Left lung (tissue), 14 donors: ENCODE results near the gene SDF4. TPM values are rescaled to one million over a fixed set of nuclear protein-coding genes. Genes with fewer than 3 reads are reported as not detected.
A peak's percentile ranks its signal among the peaks of the same experiment; 100 is the strongest.

ENCODE experiments used
- ATAC-seq: fragments of 200-7000 bp; cut with Tn5 transposase; one replicate; pipeline ENCODE4 v1.9.1; 2020; ENCODE audit warnings: moderate library complexity
- DNase-seq, 4 donors: peaks; one replicate each; pipeline ENCODE4 v3.0.0-alpha.2; 2013 to 2020
- H3K27ac ChIP-seq, 2 donors: fragments of 200-600 bp; sonication (generic) in 1 of 2; one replicate each; pipeline versions ENCODE4 v1.5.0 to v1.8.0; 2020 to 2021
- H3K27me3 ChIP-seq, 2 donors: fragments of 200-600 bp; sonication (generic) in 1 of 2; one replicate each; pipeline versions ENCODE4 v1.5.0 to v1.8.0; 2020 to 2021
- H3K36me3 ChIP-seq, 2 donors: fragments of 200-600 bp; sonication (generic) in 1 of 2; one replicate each; pipeline versions ENCODE4 v1.5.0 to v1.8.0; 2020 to 2021
- H3K4me1 ChIP-seq, 2 donors: fragments of 200-600 bp; one replicate each; pipeline ENCODE4 v1.8.0; 2021
- H3K4me3 ChIP-seq, 2 donors: fragments of 200-600 bp; sonication (generic) in 1 of 2; one replicate each; pipeline versions ENCODE4 v1.5.0 to v1.8.0; 2020 to 2021; ENCODE audit warnings: mild to moderate bottlenecking in 1 of 2
- H3K9me3 ChIP-seq, 2 donors: fragments of 200-600 bp; sonication (generic) in 1 of 2; one replicate each; pipeline versions ENCODE4 v1.5.0 to v1.8.0; 2020 to 2021
- CTCF ChIP-seq, 2 donors: fragments of 200-600 bp; sonication (generic) in 1 of 2; IDR thresholded peaks; one replicate each; pipeline versions ENCODE4 v1.5.0 to v1.8.0; 2021; ENCODE audit warnings: antibody characterized with exemption in 2 of 2
- intact Hi-C, 2 donors: fragments of 100-400 bp; cut with DNase I; formaldehyde crosslinking; loops; one replicate each; pipeline versions ENCODE4 v1.11.2 to v1.14.2; 2022
- long read RNA-seq, 12 donors: library from polyadenylated mRNA in 2 of 12; unstranded in 2 of 12; transcript quantifications; one replicate each; pipeline ENCODE4 v2.0.0 and lab custom pipeline, GENCODE V29; 2019 to 2026
- polyA plus RNA-seq, 6 donors: library from polyadenylated mRNA; unstranded; fragments of 120-200 nt; gene quantifications; one replicate each; pipeline ENCODE4 v1.2.1, GENCODE V29; 2013; ENCODE audit not compliant: insufficient read length in 6 of 6
- total RNA-seq, 2 donors: library from RNA; stranded (reverse); fragmentation: NEBNext Ultra II Directional; extraction: Animal tissue kit (Norgen Biotek cat#: 25700); gene quantifications; one replicate each; pipeline ENCODE4 v1.2.1, GENCODE V29; 2021
- donor health status: DM: no; HTN: yes; CAD: no.
- donor health status: DM: no; HTN: no; CAD: no.

SDF4 gene, protein sequence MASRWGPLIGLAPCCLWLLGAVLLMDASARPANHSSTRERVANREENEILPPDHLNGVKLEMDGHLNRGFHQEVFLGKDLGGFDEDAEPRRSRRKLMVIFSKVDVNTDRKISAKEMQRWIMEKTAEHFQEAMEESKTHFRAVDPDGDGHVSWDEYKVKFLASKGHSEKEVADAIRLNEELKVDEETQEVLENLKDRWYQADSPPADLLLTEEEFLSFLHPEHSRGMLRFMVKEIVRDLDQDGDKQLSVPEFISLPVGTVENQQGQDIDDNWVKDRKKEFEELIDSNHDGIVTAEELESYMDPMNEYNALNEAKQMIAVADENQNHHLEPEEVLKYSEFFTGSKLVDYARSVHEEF
- total RNA-seq (100 to 1,000 TPM; 152 to 166 TPM), polyA plus RNA-seq (100 to 1,000 TPM in 2 of 6 donors, 10 to 100 TPM in 4; 86.7 to 124 (median 97.5) TPM)
- long read RNA-seq, donor 1, transcript SDF4-202 (7 exons, 1,956 nt) = major isoform, 34 of 54 reads
- long read RNA-seq, donor 1, partial matches to known transcripts = 14 of 54 reads
- long read RNA-seq, donor 1, other reads (novel, unspliced or antisense) = 0 of 54 reads
- long read RNA-seq, donor 2, transcript SDF4-202 (7 exons, 1,956 nt) = major isoform, 22 of 24 reads
- long read RNA-seq, donor 2, partial matches to known transcripts = 0 of 24 reads
- long read RNA-seq, donor 2, other reads (novel, unspliced or antisense) = 0 of 24 reads
- long read RNA-seq, donor 3, transcript SDF4-202 (7 exons, 1,956 nt) = major isoform, 18 of 20 reads
- long read RNA-seq, donor 3, partial matches to known transcripts = 0 of 20 reads
- long read RNA-seq, donor 3, other reads (novel, unspliced or antisense) = 0 of 20 reads
- long read RNA-seq, donor 4, transcript SDF4-202 (7 exons, 1,956 nt) = major isoform, 93 of 135 reads
- long read RNA-seq, donor 4, partial matches to known transcripts = 31 of 135 reads
- long read RNA-seq, donor 4, other reads (novel, unspliced or antisense) = 5 of 135 reads
- long read RNA-seq, donor 5, transcript SDF4-202 (7 exons, 1,956 nt) = major isoform, 27 of 33 reads
- long read RNA-seq, donor 5, partial matches to known transcripts = 6 of 33 reads
- long read RNA-seq, donor 5, other reads (novel, unspliced or antisense) = 0 of 33 reads
- long read RNA-seq, donor 6, transcript SDF4-202 (7 exons, 1,956 nt) = major isoform, 19 of 21 reads
- long read RNA-seq, donor 6, partial matches to known transcripts = 0 of 21 reads
- long read RNA-seq, donor 6, other reads (novel, unspliced or antisense) = 0 of 21 reads
- long read RNA-seq, donor 7, transcript SDF4-202 (7 exons, 1,956 nt) = major isoform, 11 of 13 reads
- long read RNA-seq, donor 7, partial matches to known transcripts = 0 of 13 reads
- long read RNA-seq, donor 7, other reads (novel, unspliced or antisense) = 0 of 13 reads
- long read RNA-seq, donor 8, transcript SDF4-202 (7 exons, 1,956 nt) = major isoform, 23 of 27 reads
- long read RNA-seq, donor 8, partial matches to known transcripts = 0 of 27 reads
- long read RNA-seq, donor 8, other reads (novel, unspliced or antisense) = 0 of 27 reads
- long read RNA-seq, donor 9 = 0 reads
- long read RNA-seq, donor 10, transcript SDF4-202 (7 exons, 1,956 nt) = major isoform, 104 of 131 reads
- long read RNA-seq, donor 10, partial matches to known transcripts = 15 of 131 reads
- long read RNA-seq, donor 10, other reads (novel, unspliced or antisense) = 6 of 131 reads
- long read RNA-seq, donor 11, transcript SDF4-202 (7 exons, 1,956 nt) = major isoform, 26 of 35 reads
- long read RNA-seq, donor 11, partial matches to known transcripts = 5 of 35 reads
- long read RNA-seq, donor 11, other reads (novel, unspliced or antisense) = 0 of 35 reads
- long read RNA-seq, donor 12, transcript SDF4-202 (7 exons, 1,956 nt) = major isoform, 21 of 23 reads
- long read RNA-seq, donor 12, partial matches to known transcripts = 0 of 23 reads
- long read RNA-seq, donor 12, other reads (novel, unspliced or antisense) = 0 of 23 reads

GRCh38 chr1:1231400-1232207 is at the start of gene SDF4:
TSS of gene SDF4 (minus strand) at chr1:1232001. CDS start at chr1:1228772, 3,229 bp downstream.
- intact Hi-C loops = no loop called here
- Histone ChIP-seq H3K4me1 (peaks cover 5 to 38% of the 10 kb centered on the region in 2 donors), H3K36me3 (peaks cover 0 to 35% of the 10 kb centered on the region in 2 donors), H3K4me3 (peak within 1 kb of the TSS; percentile 80 to 97), H3K9me3 (no peaks in the 10 kb centered on the region), H3K27ac (peak within 1 kb of the TSS; percentile 88), H3K27me3 (peaks cover 0 to 5% of the 10 kb centered on the region in 2 donors)
- DNase-seq (peak; percentile 95 to 98 (median 98)), ATAC-seq (peak; percentile 98)
- TF ChIP-seq CTCF (IDR thresholded peaks at IDR 0.05) = no peak

- H3K4me3 ChIP-seq = no peak overlapping the region
- H3K36me3 ChIP-seq = no peaks in the 10 kb centered on the region
- no peaks in the 10 kb centered on the region for H3K4me1 ChIP-seq
- peaks cover 0 to 22% of the 10 kb centered on the region in 2 donors for H3K27me3 ChIP-seq
- DNase-seq = peak in 1 of 4 donors; percentile 67
- no peak for TF ChIP-seq CTCF (IDR thresholded peaks at IDR 0.05)
- H3K9me3 ChIP-seq = no peaks in the 10 kb centered on the region
- ATAC-seq = no peak
- no peak overlapping the region for H3K27ac ChIP-seq
- intact Hi-C loops = no loop called here
Measured at GRCh38 chr1:1280782-1281481, 49.1 kb upstream of the SDF4 start.

- DNase-seq (no peak), ATAC-seq (no peak)
- intact Hi-C loops = no loop called here
- no peak overlapping the region for H3K4me3 ChIP-seq
- H3K9me3 ChIP-seq = no peaks in the 10 kb centered on the region
- H3K36me3 ChIP-seq = no peaks in the 10 kb centered on the region
- no peak overlapping the region for H3K27ac ChIP-seq
- peaks cover 5 to 8% of the 10 kb centered on the region in 2 donors for H3K4me1 ChIP-seq
- H3K27me3 ChIP-seq = peaks cover 0 to 8% of the 10 kb centered on the region in 2 donors
- TF ChIP-seq CTCF (IDR thresholded peaks at IDR 0.05) = no peak
Measured at GRCh38 chr1:1279028-1279427, 47.2 kb upstream of the SDF4 start.
